Measurements from ENCODE around the gene VAMP5.

The VAMP5 gene

DNA sequence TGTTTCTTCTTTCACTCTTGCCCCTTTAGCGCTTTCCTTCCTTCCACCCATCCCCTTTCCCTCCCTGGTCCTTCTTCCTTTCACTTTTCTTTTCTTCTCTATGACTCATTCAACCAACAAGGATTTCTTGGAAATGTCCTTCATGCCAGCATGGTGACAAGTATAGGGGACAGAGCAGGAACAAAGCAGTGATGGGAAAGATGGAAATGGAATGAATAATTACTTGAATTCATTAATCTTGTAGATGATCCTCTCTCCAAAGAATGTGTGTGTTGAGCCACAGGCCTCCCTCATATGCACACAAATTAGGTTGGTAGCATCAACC lies 1.5 kb downstream of the VAMP5 start:
- H2AFZ ChIP-seq (ENCODE audit: low read length) = no peak overlapping the region
- H3K4me1 ChIP-seq (ENCODE audit: low read length) = no peaks in the 10 kb centered on the region
- H3F3A ChIP-seq (ENCODE audit: insufficient read depth, low read length) = no peaks in the 10 kb centered on the region
- H3K4me3 ChIP-seq (ENCODE audit: low read length) = no peak overlapping the region
- no peaks in the 10 kb centered on the region for H3K79me2 ChIP-seq (ENCODE audit: low read length)
- no peak overlapping the region for H3K27ac ChIP-seq (ENCODE audit: low read length)
- H3K27me3 ChIP-seq (replicated peaks; ENCODE audit: insufficient read depth, low read length) = no peaks in the 10 kb centered on the region
- H4K20me1 ChIP-seq (ENCODE audit: insufficient read depth, low read length) = no peaks in the 10 kb centered on the region
- H3K4me2 ChIP-seq (ENCODE audit: low read depth, low read length) = no peak overlapping the region
- TF ChIP-seq, protein P1, sequence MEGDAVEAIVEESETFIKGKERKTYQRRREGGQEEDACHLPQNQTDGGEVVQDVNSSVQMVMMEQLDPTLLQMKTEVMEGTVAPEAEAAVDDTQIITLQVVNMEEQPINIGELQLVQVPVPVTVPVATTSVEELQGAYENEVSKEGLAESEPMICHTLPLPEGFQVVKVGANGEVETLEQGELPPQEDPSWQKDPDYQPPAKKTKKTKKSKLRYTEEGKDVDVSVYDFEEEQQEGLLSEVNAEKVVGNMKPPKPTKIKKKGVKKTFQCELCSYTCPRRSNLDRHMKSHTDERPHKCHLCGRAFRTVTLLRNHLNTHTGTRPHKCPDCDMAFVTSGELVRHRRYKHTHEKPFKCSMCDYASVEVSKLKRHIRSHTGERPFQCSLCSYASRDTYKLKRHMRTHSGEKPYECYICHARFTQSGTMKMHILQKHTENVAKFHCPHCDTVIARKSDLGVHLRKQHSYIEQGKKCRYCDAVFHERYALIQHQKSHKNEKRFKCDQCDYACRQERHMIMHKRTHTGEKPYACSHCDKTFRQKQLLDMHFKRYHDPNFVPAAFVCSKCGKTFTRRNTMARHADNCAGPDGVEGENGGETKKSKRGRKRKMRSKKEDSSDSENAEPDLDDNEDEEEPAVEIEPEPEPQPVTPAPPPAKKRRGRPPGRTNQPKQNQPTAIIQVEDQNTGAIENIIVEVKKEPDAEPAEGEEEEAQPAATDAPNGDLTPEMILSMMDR (IDR thresholded peaks at IDR 0.05; ENCODE audit: low read length) = no peak
- TF ChIP-seq EZH2 (optimal IDR thresholded peaks at IDR 0.05; ENCODE audit: low read depth, low read length) = no peak
- no peak for TF ChIP-seq EZH2phosphoT487 (IDR thresholded peaks at IDR 0.05; ENCODE audit: low read length)
- no peak for DNase-seq
- no peaks in the 10 kb centered on the region for H3K9me2 ChIP-seq (replicated peaks; ENCODE audit: insufficient read depth, low read length)
- no peaks in the 10 kb centered on the region for H3K9me3 ChIP-seq (replicated peaks; ENCODE audit: insufficient read depth, low read length)
- 0 out of 2 replicates have a peak, but pooled peaks cover 5% of the 10 kb centered on the region for H3K36me3 ChIP-seq (replicated peaks; ENCODE audit: insufficient read depth, low read length)
- no peak overlapping the region for H3K9ac ChIP-seq (ENCODE audit: low read length)

DNA sequence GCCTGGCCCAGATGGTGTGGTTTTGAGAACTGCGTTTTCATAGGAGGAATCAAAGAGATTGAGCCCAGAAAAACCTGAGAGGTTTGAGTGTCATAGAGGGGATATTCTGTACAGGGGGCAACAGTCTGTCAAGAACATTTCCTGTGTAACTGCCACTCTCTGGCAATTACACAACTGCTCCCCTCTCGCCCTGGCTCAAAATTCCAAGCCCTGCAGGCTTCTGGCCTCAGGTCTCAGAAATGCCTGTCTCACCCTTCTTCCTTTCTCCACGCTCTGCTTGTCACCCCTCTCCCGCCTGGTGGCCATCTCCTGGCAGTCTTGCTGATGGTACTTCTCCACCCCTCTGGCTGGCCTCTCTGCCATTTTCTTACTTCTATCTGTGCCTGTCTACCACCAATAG lies 4.0 kb downstream of the VAMP5 start:
- no peaks in the 10 kb centered on the region for H3K79me2 ChIP-seq (ENCODE audit: low read length)
- H3F3A ChIP-seq (ENCODE audit: insufficient read depth, low read length) = no peaks in the 10 kb centered on the region
- no peak overlapping the region for H3K4me2 ChIP-seq (ENCODE audit: low read depth, low read length)
- no peaks in the 10 kb centered on the region for H3K4me1 ChIP-seq (ENCODE audit: low read length)
- H3K9ac ChIP-seq (ENCODE audit: low read length) = no peak overlapping the region
- no peaks in the 10 kb centered on the region for H3K9me3 ChIP-seq (replicated peaks; ENCODE audit: insufficient read depth, low read length)
- no peak overlapping the region for H2AFZ ChIP-seq (ENCODE audit: low read length)
- no peaks in the 10 kb centered on the region for H3K36me3 ChIP-seq (replicated peaks; ENCODE audit: insufficient read depth, low read length)
- H3K9me2 ChIP-seq (replicated peaks; ENCODE audit: insufficient read depth, low read length) = no peaks in the 10 kb centered on the region
- no peaks in the 10 kb centered on the region for H3K27me3 ChIP-seq (replicated peaks; ENCODE audit: insufficient read depth, low read length)
- TF ChIP-seq, protein P1 (IDR thresholded peaks at IDR 0.05; ENCODE audit: low read length) = no peak
- TF ChIP-seq EZH2phosphoT487 (IDR thresholded peaks at IDR 0.05; ENCODE audit: low read length) = no peak
- TF ChIP-seq EZH2 (optimal IDR thresholded peaks at IDR 0.05; ENCODE audit: low read depth, low read length) = no peak
- no peak overlapping the region for H3K27ac ChIP-seq (ENCODE audit: low read length)
- H3K4me3 ChIP-seq (ENCODE audit: low read length) = no peak overlapping the region
- H4K20me1 ChIP-seq (ENCODE audit: insufficient read depth, low read length) = no peaks in the 10 kb centered on the region
- DNase-seq = no peak

DNA sequence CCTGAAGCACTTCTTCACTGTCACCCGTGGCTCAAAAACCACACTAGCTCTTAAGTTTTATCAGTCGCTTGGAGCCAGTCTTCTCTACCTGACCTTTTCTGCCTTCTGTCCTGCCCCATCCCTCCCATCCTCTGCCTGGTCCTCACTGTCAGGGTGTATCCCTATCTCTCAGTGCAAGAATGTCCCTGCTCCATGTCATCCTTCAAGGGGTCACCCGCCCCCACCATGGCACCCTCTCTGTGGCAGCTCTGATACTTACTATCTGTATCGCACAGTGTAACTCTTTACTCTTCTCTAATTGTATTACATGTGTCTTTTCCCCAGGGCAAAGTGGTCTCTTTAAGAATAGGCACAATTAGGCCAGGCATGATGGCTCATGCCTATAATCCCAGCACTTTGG lies 4.4 kb downstream of the VAMP5 start:
- TF ChIP-seq, protein P1 (IDR thresholded peaks at IDR 0.05; ENCODE audit: low read length) = no peak
- TF ChIP-seq EZH2phosphoT487 (IDR thresholded peaks at IDR 0.05; ENCODE audit: low read length) (no peak), EZH2 (optimal IDR thresholded peaks at IDR 0.05; ENCODE audit: low read depth, low read length) (no peak)
- Histone ChIP-seq H3K27ac (ENCODE audit: low read length) (no peak overlapping the region), H2AFZ (ENCODE audit: low read length) (no peak overlapping the region), H3K9me2 (replicated peaks; ENCODE audit: insufficient read depth, low read length) (no peaks in the 10 kb centered on the region), H3K9me3 (replicated peaks; ENCODE audit: insufficient read depth, low read length) (no peaks in the 10 kb centered on the region), H3K9ac (ENCODE audit: low read length) (no peak overlapping the region), H3K4me2 (ENCODE audit: low read depth, low read length) (no peak overlapping the region), H4K20me1 (ENCODE audit: insufficient read depth, low read length) (no peaks in the 10 kb centered on the region), H3K79me2 (ENCODE audit: low read length) (no peaks in the 10 kb centered on the region), H3K36me3 (replicated peaks; ENCODE audit: insufficient read depth, low read length) (no peaks in the 10 kb centered on the region), H3F3A (ENCODE audit: insufficient read depth, low read length) (no peaks in the 10 kb centered on the region), H3K4me1 (ENCODE audit: low read length) (no peaks in the 10 kb centered on the region), H3K4me3 (ENCODE audit: low read length) (no peak overlapping the region), H3K27me3 (replicated peaks; ENCODE audit: insufficient read depth, low read length) (no peaks in the 10 kb centered on the region)
- DNase-seq = no peak

Data from MM.1S (cell line).